ENCODE measurements around the gene RNF222. TPM values are rescaled to one million over a fixed set of nuclear protein-coding genes. Genes with fewer than 3 reads are reported as not detected.

Gene RNF222
- total RNA-seq, result not detected

DNA sequence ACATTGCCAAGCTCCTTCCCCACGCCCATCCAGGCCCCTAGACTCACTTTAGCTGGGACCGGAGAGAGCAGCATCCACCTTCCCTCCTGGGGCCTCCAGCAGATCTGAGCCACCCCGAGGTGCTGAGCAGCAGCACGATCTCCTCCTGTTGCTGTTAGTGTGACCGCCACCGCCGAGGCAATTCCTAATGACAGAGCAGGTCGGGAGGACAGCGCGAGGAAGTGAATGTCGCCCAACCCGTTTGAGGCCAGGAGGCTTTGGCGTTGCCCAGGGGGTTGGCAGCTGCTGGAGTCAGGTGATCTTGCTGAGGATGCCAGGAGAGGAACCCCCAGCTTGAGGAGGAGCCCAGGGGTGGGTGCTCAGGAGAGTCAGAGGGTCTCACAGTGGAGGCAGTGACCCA lies at the start of gene RNF222:
RNF222 (minus strand) TSS at position 192 of the 400 bp plus-strand sequence. CDS start 4,366 bp downstream, outside the sequence.
- DNase-seq (ENCODE audit: low spot score), result no peak

DNA sequence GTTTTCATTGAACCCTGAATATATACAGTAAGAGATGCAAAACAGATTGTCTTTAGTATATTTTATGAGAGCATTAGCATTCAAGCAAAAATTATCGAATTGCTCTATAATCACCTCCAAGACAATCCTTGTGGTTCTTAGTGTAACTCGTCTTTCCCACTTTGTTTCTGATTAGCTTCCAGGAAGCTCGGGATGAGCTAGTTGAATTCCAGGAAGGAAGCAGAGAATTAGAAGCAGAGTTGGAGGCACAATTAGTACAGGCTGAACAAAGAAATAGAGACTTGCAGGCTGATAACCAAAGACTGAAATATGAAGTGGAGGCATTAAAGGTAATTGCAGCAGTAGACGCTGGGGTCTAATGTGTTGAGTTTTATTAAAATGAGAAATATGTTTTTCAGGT lies 47.9 kb upstream of the RNF222 start:
- DNase-seq (ENCODE audit: low spot score), result no peak

DNA sequence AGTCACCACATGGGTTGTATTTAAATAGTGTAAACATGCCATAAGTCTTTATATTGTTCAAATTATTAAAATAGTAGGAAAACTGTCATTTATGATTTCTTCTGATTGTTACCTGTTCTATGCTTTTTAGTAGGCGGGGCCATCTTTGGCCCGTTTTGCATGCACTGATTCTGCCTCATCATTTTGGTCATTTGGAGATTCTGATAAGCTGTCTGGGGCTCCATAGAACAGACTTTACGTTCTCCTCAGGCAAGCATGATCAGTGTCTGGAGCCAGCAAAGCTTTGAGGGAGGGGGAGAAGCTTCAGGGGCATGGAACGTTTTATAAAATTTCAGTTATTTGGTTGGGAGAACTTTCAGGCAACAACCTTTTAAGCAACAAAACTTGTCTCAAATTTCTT lies 46.9 kb upstream of the RNF222 start:
- no peak for DNase-seq (ENCODE audit: low spot score)

DNA sequence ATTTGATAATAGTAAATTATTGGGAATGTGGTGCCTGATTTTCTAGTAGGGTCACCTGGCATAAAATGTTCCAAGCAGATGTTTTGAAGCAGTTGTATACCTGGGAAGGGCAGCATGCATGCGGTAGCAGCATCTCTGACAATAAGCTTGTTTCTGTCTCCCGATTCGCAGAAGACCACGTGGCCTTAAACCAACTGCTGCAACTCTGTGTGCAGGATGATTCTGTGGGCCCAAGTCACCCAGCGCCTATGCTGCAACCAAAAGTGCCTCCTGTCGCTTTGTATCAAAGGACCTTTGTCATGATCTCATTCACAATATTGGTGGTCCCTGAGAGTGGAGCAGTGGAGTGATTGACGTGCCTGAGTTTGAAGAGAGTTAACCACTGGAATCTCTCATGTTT lies 46.1 kb upstream of the RNF222 start:
- DNase-seq (ENCODE audit: low spot score), result no peak

- no peak for DNase-seq (ENCODE audit: low spot score)
Observed at GRCh38 chr17:8442310-8442709, 44.7 kb upstream of the RNF222 start.

GRCh38 chr17:8441690-8442089 lies 44.1 kb upstream of the RNF222 start:
- DNase-seq (ENCODE audit: low spot score), result no peak

DNA sequence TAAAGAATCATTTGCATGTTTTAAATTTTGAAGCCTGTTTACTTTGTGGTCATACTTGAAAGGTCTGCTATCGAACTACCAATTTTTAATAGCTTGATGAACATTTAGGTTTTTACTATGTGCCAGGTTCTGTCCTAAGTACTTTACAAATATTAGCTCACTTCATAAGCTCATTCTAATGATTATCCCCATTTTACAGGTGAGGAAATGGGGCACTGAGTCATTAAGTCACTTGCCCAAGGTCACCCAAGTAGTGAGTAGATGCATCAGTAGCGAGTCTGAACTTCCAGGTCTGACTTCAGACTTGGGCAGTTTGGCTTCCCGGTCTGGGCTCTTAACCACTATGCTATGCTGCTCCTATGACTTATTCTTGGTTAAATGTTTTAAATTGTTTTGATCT lies 42.1 kb upstream of the RNF222 start:
- DNase-seq (ENCODE audit: low spot score), result no peak

GRCh38 chr17:8438441-8438840 lies 40.8 kb upstream of the RNF222 start:
- no peak for DNase-seq (ENCODE audit: low spot score)

DNA sequence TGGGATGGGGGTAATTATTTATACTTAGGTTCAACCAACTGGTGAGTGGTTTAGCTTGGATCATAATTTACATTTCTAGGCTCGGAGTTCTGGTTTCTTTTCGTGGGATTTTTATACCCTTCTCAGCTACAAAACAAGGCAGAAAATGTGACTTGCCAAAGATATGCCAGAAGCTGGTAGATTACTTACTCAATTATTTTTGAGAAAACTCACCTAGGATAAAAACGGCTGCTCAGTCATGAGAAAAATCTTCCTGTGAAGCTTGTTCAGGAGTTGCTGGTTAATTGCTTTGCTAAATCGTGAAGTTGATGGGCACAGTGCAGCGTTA lies 39.2 kb upstream of the RNF222 start:
- no peak for DNase-seq (ENCODE audit: low spot score)

DNA sequence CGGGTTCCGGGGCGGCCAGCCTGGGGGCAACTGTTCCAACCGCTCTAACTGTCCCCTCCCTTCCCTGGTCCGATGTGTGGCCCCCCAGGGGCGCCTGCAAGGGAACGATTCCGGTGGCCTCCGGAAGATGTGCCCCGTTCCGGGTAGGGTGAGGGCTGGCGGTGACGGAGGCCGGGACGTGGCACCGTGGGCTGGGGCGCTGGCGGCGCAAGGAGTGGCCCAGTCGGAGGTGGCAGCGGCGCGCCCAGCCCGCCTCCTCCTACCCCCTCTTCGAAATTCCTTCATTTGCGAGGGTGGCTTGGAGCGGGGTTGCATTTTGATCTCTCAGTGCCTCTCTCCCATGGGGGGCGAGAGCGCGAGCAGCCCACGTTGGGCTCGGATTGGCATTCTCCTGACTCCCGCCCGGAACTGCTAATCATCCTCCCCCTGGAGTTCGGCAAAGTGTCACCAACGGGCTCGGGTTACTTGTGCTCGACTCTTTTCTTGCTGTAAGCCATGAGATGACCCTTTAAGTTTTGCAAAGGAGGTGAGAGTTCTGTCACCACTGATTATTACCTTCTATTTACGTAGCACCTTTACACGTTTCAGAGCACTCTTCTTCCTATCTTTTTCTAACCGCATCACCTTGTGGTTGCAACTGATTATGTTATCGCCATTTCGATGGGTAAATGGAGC lies 38.7 kb upstream of the RNF222 start:
- peak; percentile 75 for DNase-seq (ENCODE audit: low spot score)

- DNase-seq (ENCODE audit: low spot score), result peak; percentile 99
Observed at GRCh38 chr17:8435245-8436168, 37.9 kb upstream of the RNF222 start, which contains the start of gene NDEL1. Gene NDEL1 (plus strand): TSS chr17:8435884. CDS start chr17:8444272, 8,388 bp downstream.

GRCh38 chr17:8430966-8431365 lies 33.3 kb upstream of the RNF222 start:
- no peak for DNase-seq (ENCODE audit: low spot score)

DNA sequence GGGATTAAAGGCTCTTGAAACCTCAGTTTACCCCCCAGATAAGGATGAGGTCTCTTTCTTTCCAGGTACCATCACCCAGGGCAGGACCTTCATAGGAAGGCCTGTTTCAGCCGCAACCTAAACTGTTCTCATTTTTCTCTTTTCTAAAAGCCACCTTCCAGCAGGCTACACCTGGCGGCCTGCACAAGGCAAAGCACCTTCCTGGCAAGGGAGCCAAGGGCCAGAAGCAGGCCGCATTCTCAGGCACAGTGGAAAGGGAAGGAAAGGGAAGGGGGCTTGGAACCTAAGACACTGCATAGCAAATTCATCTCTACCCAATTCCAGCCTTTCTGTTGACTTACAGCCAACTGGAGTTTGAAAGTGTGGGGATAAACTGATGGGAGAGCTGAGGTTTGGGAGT lies 29.2 kb upstream of the RNF222 start:
- DNase-seq (ENCODE audit: low spot score), result no peak

DNA sequence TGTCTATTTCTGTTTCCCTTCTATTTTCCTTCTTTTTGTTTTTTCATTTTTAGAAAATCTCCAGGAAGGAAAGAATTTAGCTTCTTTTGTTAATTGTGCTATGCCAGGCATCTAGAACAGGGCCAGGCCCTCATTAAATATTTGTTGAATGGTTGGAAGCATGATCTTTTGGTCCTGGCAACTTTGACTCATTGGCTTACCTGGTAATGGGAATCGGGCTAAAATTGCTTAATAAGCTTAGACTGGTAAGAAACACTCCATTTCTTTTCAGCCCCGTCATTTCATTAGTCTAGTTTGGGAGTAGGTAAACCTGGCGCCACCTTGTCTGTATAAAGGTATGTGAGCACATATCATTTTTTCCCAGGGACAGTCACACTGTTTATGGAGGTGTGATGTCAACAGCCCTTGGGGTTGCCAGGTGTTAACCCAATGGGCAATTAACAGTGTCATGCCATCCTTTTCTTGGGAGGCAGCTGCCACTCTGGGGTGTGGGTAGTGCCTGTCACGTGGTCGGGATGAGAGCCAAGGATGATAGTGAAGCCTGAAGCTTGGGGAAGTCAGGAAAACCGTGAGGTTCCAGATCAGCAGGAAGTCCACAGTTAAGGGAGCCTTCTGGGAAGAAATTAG lies 28.6 kb upstream of the RNF222 start:
- no peak for DNase-seq (ENCODE audit: low spot score)

- no peak for DNase-seq (ENCODE audit: low spot score)
Observed at GRCh38 chr17:8421571-8421970, 23.9 kb upstream of the RNF222 start.

- DNase-seq (ENCODE audit: low spot score), result no peak
Observed at GRCh38 chr17:8420041-8420934, 22.7 kb upstream of the RNF222 start.

GRCh38 chr17:8419305-8419704 lies 21.7 kb upstream of the RNF222 start:
- no peak for DNase-seq (ENCODE audit: low spot score)

- DNase-seq (ENCODE audit: low spot score), result no peak
Observed at GRCh38 chr17:8418471-8418870, 20.8 kb upstream of the RNF222 start.

GRCh38 chr17:8417806-8418205 lies 20.2 kb upstream of the RNF222 start:
- DNase-seq (ENCODE audit: low spot score), result no peak

GRCh38 chr17:8413938-8414337 lies 16.3 kb upstream of the RNF222 start:
- no peak for DNase-seq (ENCODE audit: low spot score)

DNA sequence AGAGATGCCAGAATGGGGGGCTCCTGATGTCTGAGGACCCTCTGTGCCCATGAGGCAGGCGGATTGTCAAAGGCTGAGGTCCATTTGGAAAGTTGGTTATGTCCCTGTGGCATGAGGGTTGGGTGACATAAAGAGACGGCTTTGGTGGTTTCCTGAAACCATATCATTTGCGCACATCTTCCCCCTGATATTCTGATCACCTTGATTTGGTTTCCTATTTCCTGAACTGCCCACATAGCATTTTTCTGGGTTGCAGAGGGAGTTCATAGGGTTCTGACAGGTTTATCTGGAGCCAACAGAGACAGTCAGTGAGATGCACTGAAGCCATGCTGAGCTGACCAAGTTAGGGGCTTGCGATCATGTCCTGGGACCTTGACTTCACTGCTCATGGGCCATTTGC lies 15.7 kb upstream of the RNF222 start:
- no peak for DNase-seq (ENCODE audit: low spot score)

- DNase-seq (ENCODE audit: low spot score), result no peak
Observed at GRCh38 chr17:8412089-8412488, 14.5 kb upstream of the RNF222 start.
